ENCODE data around the gene WDR36. TPM values are rescaled to one million over a fixed set of nuclear protein-coding genes. Genes with fewer than 3 reads are reported as not detected.
A peak's percentile ranks its signal among the peaks of the same experiment; 100 is the strongest.

The WDR36 gene
- polyA plus RNA-seq, 1 donor (not counting 4 experiments of a cell fraction or from before 2014, with no cell fraction given), result 37.8 TPM

DNA sequence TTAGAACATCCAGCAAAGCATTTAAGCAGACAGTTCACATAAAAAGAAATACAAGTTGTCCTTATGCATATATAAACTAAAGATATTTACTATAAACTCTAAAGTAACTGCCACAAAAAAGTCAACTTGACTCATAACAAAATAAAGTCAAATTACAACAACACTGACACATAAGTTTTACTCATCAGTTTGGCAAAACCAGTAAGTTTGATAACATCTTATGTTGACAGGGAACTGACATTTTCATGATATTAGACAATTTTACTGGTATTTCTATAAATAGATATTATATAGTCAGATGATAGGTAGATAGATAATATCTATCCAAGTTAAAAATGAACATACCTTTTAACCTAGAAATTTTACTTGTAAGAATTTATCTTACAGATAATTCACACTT lies 30.5 kb upstream of the WDR36 start:
- Histone ChIP-seq H3K79me2 (ENCODE audit: control insufficient read depth, insufficient read depth, low read length) (no peaks in the 10 kb centered on the region), H3K9me1 (ENCODE audit: control insufficient read depth, extremely low read depth, insufficient read depth, low read length) (no peaks in the 10 kb centered on the region), H3K4me1 (ENCODE audit: control insufficient read depth, extremely low read depth, insufficient read depth, low read length) (no peaks in the 10 kb centered on the region), H3K4me2 (ENCODE audit: control insufficient read depth, extremely low read depth, insufficient read depth, low read depth, low read length) (no peak overlapping the region), H4K20me1 (ENCODE audit: control insufficient read depth, extremely low read depth, insufficient read depth, low read length) (no peaks in the 10 kb centered on the region), H2AFZ (ENCODE audit: control insufficient read depth, low read length) (no peak overlapping the region), H3K4me3 (ENCODE audit: control insufficient read depth in 2 of 3, extremely low read depth in 1 of 3, insufficient read depth in 2 of 3, low read depth in 1 of 3, low read length in 3 of 3) (no peak overlapping the region), H3K9me3 (ENCODE audit: control insufficient read depth, low read depth, low read length) (no peaks in the 10 kb centered on the region), H3K27me3 (ENCODE audit: control insufficient read depth, extremely low read depth, insufficient read depth, low read length) (no peaks in the 10 kb centered on the region), H3K27ac (ENCODE audit: control insufficient read depth, insufficient read depth, low read length) (no peak overlapping the region), H3K36me3 (ENCODE audit: control insufficient read depth in 2 of 2, extremely low read depth in 1 of 2, insufficient read depth in 2 of 2, low read length in 2 of 2) (no peaks in the 10 kb centered on the region), H3K9ac (ENCODE audit: control insufficient read depth, extremely low read depth, insufficient read depth, low read length) (no peak overlapping the region)
- DNase-seq (ENCODE audit: low read depth, low spot score) (no peak), FAIRE-seq (no peak)
- TF ChIP-seq, protein P1, sequence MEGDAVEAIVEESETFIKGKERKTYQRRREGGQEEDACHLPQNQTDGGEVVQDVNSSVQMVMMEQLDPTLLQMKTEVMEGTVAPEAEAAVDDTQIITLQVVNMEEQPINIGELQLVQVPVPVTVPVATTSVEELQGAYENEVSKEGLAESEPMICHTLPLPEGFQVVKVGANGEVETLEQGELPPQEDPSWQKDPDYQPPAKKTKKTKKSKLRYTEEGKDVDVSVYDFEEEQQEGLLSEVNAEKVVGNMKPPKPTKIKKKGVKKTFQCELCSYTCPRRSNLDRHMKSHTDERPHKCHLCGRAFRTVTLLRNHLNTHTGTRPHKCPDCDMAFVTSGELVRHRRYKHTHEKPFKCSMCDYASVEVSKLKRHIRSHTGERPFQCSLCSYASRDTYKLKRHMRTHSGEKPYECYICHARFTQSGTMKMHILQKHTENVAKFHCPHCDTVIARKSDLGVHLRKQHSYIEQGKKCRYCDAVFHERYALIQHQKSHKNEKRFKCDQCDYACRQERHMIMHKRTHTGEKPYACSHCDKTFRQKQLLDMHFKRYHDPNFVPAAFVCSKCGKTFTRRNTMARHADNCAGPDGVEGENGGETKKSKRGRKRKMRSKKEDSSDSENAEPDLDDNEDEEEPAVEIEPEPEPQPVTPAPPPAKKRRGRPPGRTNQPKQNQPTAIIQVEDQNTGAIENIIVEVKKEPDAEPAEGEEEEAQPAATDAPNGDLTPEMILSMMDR (optimal IDR thresholded peaks at IDR 0.05 in 1 of 3, IDR thresholded peaks at IDR 0.05 in 1 of 3, conservative IDR thresholded peaks at IDR 0.05 in 1 of 3; ENCODE audit: extremely low read depth in 1 of 3, insufficient read depth in 2 of 3, low read length in 3 of 3), result no peak
- TF ChIP-seq EZH2 (IDR thresholded peaks at IDR 0.05; ENCODE audit: low read length), result no peak
- dilution Hi-C loops (cut with MboI; ENCODE audit: extremely low pct_ligation_motif_present, low sequenced_read_pairs), result no loop called here

DNA sequence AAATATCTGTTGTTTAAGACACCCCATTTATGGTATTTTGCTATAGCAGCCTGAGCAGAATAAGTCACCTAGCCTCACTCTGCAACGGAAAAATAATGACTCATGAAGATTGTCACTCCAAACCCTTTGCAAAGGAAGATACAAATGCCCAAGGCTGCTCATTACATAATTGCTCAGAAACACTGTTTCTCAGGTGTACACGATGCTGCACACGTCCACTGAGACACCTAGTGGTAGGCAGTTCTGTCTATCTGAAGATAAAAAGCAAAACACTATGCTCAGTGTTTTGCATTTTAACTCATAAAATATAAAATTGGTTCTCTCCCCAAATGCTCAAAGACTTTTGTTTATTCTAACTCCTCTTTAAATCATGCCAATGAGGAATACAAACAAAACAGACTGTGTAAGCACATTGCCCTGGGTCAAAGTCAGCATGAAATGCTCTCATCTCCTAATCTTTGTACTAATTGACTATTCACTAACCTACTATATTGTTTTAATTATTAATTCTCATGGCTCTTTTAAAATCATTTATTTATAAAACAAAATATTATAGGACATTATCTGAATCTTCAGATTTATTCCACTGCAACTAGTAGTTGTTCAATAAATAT lies 28.3 kb upstream of the WDR36 start:
- Histone ChIP-seq H3K4me1 (ENCODE audit: control insufficient read depth, extremely low read depth, insufficient read depth, low read length) (no peaks in the 10 kb centered on the region), H2AFZ (ENCODE audit: control insufficient read depth, low read length) (no peak overlapping the region), H3K9ac (ENCODE audit: control insufficient read depth, extremely low read depth, insufficient read depth, low read length) (no peak overlapping the region), H3K9me1 (ENCODE audit: control insufficient read depth, extremely low read depth, insufficient read depth, low read length) (no peaks in the 10 kb centered on the region), H3K79me2 (ENCODE audit: control insufficient read depth, insufficient read depth, low read length) (no peaks in the 10 kb centered on the region), H3K9me3 (ENCODE audit: control insufficient read depth, low read depth, low read length) (no peaks in the 10 kb centered on the region), H3K36me3 (ENCODE audit: control insufficient read depth in 2 of 2, extremely low read depth in 1 of 2, insufficient read depth in 2 of 2, low read length in 2 of 2) (no peaks in the 10 kb centered on the region), H3K4me2 (ENCODE audit: control insufficient read depth, extremely low read depth, insufficient read depth, low read depth, low read length) (no peak overlapping the region), H3K27me3 (ENCODE audit: control insufficient read depth, extremely low read depth, insufficient read depth, low read length) (no peaks in the 10 kb centered on the region), H3K4me3 (ENCODE audit: control insufficient read depth in 2 of 3, extremely low read depth in 1 of 3, insufficient read depth in 2 of 3, low read depth in 1 of 3, low read length in 3 of 3) (no peak overlapping the region), H3K27ac (ENCODE audit: control insufficient read depth, insufficient read depth, low read length) (no peak overlapping the region), H4K20me1 (ENCODE audit: control insufficient read depth, extremely low read depth, insufficient read depth, low read length) (no peaks in the 10 kb centered on the region)
- dilution Hi-C loops (cut with MboI; ENCODE audit: extremely low pct_ligation_motif_present, low sequenced_read_pairs), result no loop called here
- DNase-seq (ENCODE audit: low read depth, low spot score), result no peak
- TF ChIP-seq, protein P1 (optimal IDR thresholded peaks at IDR 0.05 in 1 of 3, IDR thresholded peaks at IDR 0.05 in 1 of 3, conservative IDR thresholded peaks at IDR 0.05 in 1 of 3; ENCODE audit: extremely low read depth in 1 of 3, insufficient read depth in 2 of 3, low read length in 3 of 3), result peak; percentile 72 to 79 (median 77)
- no peak for TF ChIP-seq EZH2 (IDR thresholded peaks at IDR 0.05; ENCODE audit: low read length)
- FAIRE-seq, result peak; percentile 95

Data from keratinocyte (primary cell).